CD4-positive, alpha-beta T cell treated with Interleukin-15 for 1 hour (primary cell): ENCODE results near the gene RBM12.

ENCODE experiments used
- DNase-seq: peaks from one replicate; pipeline ENCODE4 v3.0.0-alpha.2; 2020

RBM12 gene

GRCh38 chr20:35653430-35653734, 11.3 kb downstream of the RBM12 start:
- DNase-seq: no peak

- no peak for DNase-seq
Observed at GRCh38 chr20:35652641-35653429, 11.9 kb downstream of the RBM12 start.

- DNase-seq: no peak
Observed at GRCh38 chr20:35651958-35652357, 12.7 kb downstream of the RBM12 start.

GRCh38 chr20:35650632-35651031, 14.1 kb downstream of the RBM12 start:
- DNase-seq: no peak

- DNase-seq: no peak
Observed at GRCh38 chr20:35648836-35649235, 15.9 kb downstream of the RBM12 start.

- DNase-seq: no peak
Observed at GRCh38 chr20:35644806-35645205, 19.9 kb downstream of the RBM12 start.

GRCh38 chr20:35643045-35643444, 21.7 kb downstream of the RBM12 start:
- no peak for DNase-seq

- DNase-seq: no peak
Observed at GRCh38 chr20:35641743-35642142, 23.0 kb downstream of the RBM12 start.

GRCh38 chr20:35640724-35641123, 24.0 kb downstream of the RBM12 start:
- DNase-seq: no peak

GRCh38 chr20:35638751-35639150, 25.9 kb downstream of the RBM12 start:
- DNase-seq: no peak

- DNase-seq: no peak
Observed at GRCh38 chr20:35637276-35637675, 27.4 kb downstream of the RBM12 start.

- DNase-seq: no peak
Observed at GRCh38 chr20:35636095-35636494, 28.6 kb downstream of the RBM12 start.

- no peak for DNase-seq
Observed at GRCh38 chr20:35635652-35636051, 29.0 kb downstream of the RBM12 start.

GRCh38 chr20:35632539-35633115, 32.1 kb downstream of the RBM12 start:
- no peak for DNase-seq

GRCh38 chr20:35630636-35631035, 34.1 kb downstream of the RBM12 start:
- no peak for DNase-seq

- DNase-seq: no peak
Observed at GRCh38 chr20:35629427-35630145, 35.1 kb downstream of the RBM12 start.

GRCh38 chr20:35627121-35627520, 37.6 kb downstream of the RBM12 start:
- no peak for DNase-seq

- DNase-seq: no peak
Observed at GRCh38 chr20:35626386-35627001, 38.2 kb downstream of the RBM12 start.

GRCh38 chr20:35625584-35626385, 38.9 kb downstream of the RBM12 start:
- DNase-seq: no peak

- DNase-seq: no peak
Observed at GRCh38 chr20:35621560-35621946, 43.1 kb downstream of the RBM12 start.

GRCh38 chr20:35620818-35621559, 43.7 kb downstream of the RBM12 start:
- no peak for DNase-seq
